ENCODE measurements around the gene ENOX1.
A peak's percentile ranks its signal among the peaks of the same experiment; 100 is the strongest.

ENOX1 gene

DNA sequence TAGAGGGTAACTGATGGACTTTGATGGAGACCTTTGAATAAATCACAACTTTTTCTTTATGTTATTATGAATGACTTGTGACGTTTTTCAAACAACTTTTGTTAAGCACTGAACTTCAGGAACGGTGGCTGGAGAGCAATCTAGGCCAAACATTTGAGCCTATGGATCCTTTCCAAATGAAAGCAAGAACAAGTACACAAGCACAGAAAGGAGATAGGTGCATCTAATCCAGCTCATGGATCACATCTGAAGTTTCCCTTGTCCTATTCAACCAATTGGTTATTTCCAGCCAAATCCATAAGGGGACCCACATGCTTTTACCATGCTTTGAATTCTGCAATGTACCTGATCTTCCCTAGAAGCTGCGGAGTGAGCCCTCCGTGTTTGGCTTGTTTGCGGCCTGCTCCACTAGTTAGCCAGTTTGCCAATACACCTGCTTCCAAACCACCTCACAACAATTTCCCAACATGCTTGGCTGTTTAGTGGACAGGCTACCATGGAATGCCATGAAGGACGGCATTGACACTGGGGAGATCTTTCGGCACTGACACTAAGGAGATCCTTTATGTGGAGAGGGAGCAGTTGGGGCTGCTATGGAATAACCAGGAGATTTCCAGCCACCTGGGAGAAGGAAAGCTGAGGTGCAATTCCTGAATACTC lies 447.5 kb downstream of the ENOX1 start:
- no peak for DNase-seq

- no peak for DNase-seq
Observed at GRCh38 chr13:43335764-43336163, 451.0 kb downstream of the ENOX1 start.

DNA sequence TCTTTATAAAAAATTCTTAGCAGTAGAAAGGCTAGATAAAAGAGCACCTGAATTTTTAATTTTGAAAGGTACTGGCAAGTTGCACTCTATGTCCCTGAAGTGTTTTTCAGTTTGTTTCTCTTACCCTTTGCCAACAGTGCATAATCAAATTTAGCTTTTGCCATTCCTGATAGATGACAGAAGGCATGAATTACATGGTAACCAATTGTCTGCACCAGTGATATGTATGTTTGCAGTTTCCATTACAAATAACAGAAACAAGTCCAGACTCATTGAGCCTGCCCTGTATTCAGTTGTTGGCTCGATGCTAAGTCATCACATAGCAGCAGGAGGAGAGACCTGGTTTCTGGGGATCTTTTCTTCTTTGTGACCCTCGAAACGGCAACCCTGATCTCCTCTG lies 453.6 kb downstream of the ENOX1 start:
- DNase-seq, result peak; percentile 92

DNA sequence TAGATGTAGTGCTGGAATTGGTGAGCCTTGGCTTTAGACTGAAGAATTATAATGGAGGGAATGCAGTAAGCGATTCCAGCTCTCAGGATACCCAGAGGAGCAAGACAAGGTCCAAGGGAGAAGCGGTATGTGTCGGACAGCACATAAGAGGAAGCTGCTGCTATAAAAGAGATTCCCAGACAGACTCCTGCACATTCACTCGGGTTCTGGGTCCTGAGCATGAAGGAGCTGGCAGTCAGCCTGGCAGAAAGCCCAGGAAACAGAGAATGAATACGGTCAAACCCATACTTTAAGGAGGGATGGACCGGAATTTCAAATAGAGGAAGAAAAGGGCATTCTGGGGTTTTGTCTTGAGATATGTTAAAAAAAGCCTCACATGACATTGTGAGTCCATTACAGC lies 455.1 kb downstream of the ENOX1 start:
- no peak for DNase-seq

- no peak for DNase-seq
Observed at GRCh38 chr13:43329702-43330101, 457.1 kb downstream of the ENOX1 start.

DNA sequence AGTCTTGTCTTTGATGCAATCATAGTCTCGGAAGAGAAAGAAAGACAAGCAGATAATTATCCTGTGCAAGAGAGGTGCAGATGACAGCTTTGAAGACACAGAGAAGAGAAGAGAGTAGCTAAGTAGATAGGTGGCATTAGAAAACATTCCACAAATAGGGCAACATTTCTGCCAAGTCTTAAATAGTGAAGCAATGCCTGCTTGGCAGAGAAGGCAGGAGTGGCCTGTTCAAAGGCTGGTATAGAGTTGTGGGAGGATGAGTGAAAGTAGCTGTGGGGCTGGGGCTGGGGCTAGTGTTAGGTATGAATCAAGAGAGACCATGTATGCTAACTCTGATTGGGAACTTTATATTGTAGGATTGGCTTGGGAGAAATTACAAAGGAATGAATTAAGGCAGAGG lies 457.9 kb downstream of the ENOX1 start:
- DNase-seq, result no peak

GRCh38 chr13:43326100-43326499 lies 460.7 kb downstream of the ENOX1 start:
- no peak for DNase-seq

DNA sequence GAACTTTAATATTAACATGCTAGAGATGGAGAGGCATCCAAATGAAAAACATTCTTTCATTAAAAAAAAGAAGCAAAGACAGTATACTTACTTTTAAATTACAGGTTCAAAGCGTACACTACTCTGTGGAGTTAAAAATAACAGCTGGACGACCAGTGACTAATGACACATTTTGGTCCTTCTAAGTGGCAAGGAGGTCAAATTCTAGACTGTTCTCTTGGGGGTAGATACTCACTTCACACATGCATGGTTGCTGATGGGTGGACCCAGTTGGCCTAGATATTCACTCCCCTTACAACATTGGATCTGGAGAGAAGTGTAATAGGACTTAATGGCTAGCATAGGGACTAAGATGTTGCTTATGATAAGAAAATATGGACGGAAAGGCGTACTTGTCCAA lies 461.1 kb downstream of the ENOX1 start:
- no peak for DNase-seq

- no peak for DNase-seq
Observed at GRCh38 chr13:43324129-43324528, 462.6 kb downstream of the ENOX1 start.

DNA sequence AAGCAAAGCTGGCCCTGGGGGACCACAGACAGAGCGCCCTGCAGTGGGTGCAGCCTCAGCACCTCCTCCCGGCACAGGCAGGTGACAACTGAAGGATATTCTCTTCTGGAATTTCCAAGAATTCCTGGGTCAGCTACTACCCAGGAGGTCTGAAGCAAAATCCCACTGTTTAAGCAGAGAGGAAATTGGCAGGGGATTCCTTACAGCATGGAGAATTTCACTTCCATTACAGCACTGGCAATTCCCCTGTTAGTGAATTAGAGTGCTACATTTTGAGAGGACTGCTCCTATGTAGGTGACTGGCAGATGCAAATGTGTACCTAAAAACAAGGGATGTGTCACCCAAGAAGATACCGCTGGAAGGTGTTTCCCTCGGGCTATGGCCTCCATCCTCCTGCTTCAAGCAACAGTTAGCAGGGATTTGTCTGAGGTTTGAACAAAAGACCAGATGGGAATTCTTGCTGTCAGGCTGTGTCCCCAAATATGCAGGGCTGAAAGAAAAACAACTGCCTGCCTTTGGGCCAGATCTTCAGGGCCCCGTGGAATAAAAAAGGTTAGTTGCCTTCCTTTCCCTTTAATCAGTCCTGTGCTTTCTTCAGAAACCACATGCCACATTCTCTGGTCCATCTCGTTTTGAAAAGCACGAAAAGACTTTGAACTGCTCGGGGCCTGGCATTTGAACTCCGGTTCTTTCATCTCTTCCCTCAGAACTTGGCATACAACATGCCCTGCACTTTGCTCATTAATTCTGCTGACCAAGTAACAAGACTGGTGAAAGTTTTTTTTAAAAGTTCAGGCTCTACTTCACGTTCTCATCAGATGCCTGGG lies 466.9 kb downstream of the ENOX1 start:
- DNase-seq, result no peak

GRCh38 chr13:43316946-43317353 lies 469.8 kb downstream of the ENOX1 start:
- no peak for DNase-seq

GRCh38 chr13:43316281-43316680 lies 470.5 kb downstream of the ENOX1 start:
- DNase-seq, result no peak

GRCh38 chr13:43315522-43315921 lies 471.2 kb downstream of the ENOX1 start:
- DNase-seq, result no peak

DNA sequence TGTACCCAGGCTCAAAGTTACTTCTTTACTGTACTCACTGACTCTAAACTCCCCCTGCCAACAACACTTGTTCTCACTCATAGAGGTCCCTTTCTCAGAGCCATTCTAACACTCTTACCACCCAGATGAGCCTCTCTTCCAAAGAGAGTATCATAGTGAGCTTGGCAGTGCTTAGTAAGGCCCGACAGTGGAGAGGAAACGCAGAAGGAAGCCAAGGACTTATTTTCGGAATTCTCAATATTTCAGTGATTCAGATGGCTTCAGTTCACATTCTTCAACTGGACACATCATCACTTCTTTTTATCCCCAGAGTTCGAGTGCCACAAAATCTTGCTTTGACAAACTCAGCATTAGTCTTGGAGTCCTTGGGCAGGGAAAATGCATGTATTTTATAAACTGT lies 477.5 kb downstream of the ENOX1 start:
- DNase-seq, result no peak

GRCh38 chr13:43307921-43308433 lies 478.8 kb downstream of the ENOX1 start:
- DNase-seq, result peak; percentile 95

DNA sequence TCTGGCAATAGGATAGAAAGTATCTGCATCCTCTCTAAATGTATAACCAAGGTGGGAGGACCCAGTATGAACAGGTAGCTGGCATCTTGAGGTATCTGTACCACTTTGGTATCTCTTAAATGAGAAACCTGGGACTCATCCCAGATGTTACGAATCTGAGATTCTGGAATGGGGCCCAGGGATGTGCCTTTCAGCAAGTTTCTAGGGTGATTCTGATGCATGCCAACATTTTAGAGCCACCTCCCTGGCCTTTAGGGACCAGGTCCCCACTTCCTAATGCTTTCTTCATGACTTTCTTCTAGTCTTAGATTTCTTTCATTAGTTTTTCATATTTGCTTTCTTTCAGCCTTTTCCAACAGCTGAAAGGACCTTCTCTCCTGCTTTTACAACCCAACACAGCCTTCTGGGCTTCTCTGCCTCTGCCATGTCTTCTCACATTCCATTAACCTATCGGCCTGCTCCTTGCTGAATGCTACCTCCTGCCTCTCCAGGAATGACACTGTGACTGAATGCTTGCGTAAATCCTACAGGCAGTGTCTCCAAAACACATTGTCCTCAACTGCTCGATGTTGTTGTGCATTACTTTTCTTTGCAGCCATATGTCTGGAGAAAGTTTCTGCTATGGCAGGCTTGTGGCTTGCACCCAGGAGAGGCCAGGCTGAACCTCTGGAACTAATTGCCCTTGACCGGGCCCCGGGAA lies 479.4 kb downstream of the ENOX1 start:
- DNase-seq, result no peak

GRCh38 chr13:43306372-43306771 lies 480.4 kb downstream of the ENOX1 start:
- no peak for DNase-seq

- no peak for DNase-seq
Observed at GRCh38 chr13:43305416-43305815, 481.4 kb downstream of the ENOX1 start.

GRCh38 chr13:43304945-43305344 lies 481.8 kb downstream of the ENOX1 start:
- DNase-seq, result no peak

- DNase-seq, result no peak
Observed at GRCh38 chr13:43304449-43304848, 482.3 kb downstream of the ENOX1 start.

DNA sequence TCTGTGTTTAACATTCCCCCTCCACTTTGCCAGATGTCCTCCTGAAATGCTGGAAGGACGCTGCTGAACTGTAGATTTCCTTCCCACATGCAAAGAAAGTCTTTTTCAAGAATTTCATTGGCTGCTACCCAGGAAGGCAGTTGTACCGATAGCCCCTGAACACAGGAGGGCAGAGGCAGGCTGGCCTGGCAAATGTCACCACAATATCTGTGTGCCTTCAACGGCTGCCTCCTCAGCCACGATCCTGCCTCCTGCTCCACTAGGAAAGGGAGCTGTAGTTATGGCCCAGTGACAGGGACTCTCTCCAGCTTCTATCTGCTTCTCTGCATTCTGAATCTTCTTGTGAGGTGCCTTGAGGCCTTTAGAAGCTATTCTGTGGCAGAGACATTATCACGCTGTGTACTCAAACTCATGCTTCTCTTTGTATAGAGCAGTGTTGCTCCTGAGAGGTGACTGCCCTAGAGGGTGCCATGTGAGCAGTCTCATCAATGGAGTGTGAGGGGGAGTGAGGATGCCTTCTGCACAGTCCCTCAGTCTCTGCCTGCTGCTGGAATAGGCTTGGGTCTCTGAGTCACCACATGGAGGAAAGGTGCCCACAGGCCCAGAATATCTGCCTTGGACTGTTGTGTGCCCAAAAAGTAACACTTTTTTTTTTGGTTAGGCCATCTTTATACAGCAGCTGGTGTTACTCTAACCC lies 483.6 kb downstream of the ENOX1 start:
- DNase-seq, result peak; percentile 45

DNA sequence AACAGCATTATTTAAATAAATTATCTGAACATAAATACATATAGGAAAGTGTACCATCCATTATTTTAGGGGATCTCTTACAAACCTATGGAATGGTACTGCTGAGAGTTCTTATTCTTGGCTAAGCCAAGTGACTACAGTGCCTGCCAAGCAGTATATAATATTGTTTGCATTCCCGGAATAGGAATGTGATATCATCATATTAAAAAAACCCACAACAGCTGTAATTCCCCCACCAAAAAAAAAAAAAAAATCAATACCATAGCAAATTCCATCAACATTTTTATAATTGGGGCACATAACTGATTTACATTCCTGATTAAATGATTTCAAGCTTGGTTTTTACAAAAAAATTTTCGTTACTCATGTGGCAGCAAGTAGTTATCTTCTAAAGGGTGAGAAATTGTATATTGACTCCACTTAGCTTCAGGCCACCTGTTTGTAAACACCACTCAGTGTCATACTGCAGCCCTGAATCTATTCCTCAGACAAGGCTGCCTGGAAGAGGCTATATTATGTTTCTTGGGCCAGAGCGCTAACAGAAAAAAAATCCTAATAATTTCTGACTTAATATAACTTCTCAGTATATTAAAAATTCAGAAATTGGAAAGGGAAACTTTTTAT lies 485.3 kb downstream of the ENOX1 start:
- DNase-seq, result no peak

DNA sequence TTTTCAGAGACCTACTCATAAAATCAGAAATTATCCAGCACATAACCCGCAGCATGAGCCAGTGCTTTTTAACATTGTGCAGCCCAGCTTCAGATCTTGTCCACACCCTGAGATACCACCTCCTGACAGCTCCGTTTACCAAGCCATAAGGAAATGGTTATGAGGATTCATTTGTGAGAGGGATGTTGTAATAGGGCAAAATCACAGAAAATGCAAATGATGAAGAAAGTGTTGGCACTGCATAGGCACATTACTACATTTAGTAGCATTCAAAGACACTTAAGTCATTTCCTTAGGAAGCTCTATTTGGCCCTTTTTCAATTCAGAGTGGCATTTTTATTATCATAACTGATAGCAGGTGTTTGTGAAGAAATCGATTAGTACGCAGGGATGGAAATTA lies 485.9 kb downstream of the ENOX1 start:
- DNase-seq, result no peak
